ENCODE results near the gene AAK1. TPM values are rescaled to one million over a fixed set of nuclear protein-coding genes. Genes with fewer than 3 reads are reported as not detected.

Gene AAK1
- polyA plus RNA-seq, 1 of the 3 experiments (the other 2 are of a cell fraction) = 13.4 TPM

GRCh38 chr2:69554568-69554967, 89.0 kb downstream of the AAK1 start:
- Histone ChIP-seq H3K4me3 (ENCODE audit: low read depth in 2 of 2, low read length in 1 of 2) (no peak overlapping the region), H3K9me3 (no peaks in the 10 kb centered on the region), H3K27me3 (ENCODE audit: insufficient read depth) (no peaks in the 10 kb centered on the region), H3F3A (replicated peaks; ENCODE audit: insufficient read depth) (peaks cover 18% of the 10 kb centered on the region), H4K20me1 (ENCODE audit: insufficient read depth) (peaks cover 20% of the 10 kb centered on the region), H3K4me1 (ENCODE audit: control insufficient read depth in 1 of 2, insufficient read depth in 2 of 2, low read depth in 1 of 2, low read length in 1 of 2) (peaks cover 5 to 7% of the 10 kb centered on the region in 2 experiments; a peak in 2 of 4 replicates), H2AFZ (ENCODE audit: low read depth) (no peak overlapping the region), H3K9ac (no peak overlapping the region), H3K4me2 (no peak overlapping the region), H3K27ac (ENCODE audit: low read depth in 2 of 2, low read length in 1 of 2) (no peak overlapping the region), H3K36me3 (replicated peaks in 1 of 2; ENCODE audit: control insufficient read depth in 1 of 2, insufficient read depth in 2 of 2, low read length in 1 of 2) (peaks cover 5 to 33% of the 10 kb centered on the region in 2 experiments), H3K9me2 (no peaks in the 10 kb centered on the region), H3K79me2 (ENCODE audit: insufficient read depth) (peaks cover 80% of the 10 kb centered on the region)
- CTCF ChIA-PET = interaction anchor here (1.1 kb wide), 1 partner anchor 170 kb away, joined by 3 read pairs; no protein-coding TSS in a partner anchor
- POLR2A ChIA-PET = no interaction called here
- 97% methylated on average over 4 of the region's 4 CpGs for WGBS (ENCODE audit: low lambda C conversion rate)
- TF ChIP-seq RAD21 (IDR thresholded peaks at IDR 0.05; ENCODE audit: low read length) = no peak
- TF ChIP-seq, protein P1, sequence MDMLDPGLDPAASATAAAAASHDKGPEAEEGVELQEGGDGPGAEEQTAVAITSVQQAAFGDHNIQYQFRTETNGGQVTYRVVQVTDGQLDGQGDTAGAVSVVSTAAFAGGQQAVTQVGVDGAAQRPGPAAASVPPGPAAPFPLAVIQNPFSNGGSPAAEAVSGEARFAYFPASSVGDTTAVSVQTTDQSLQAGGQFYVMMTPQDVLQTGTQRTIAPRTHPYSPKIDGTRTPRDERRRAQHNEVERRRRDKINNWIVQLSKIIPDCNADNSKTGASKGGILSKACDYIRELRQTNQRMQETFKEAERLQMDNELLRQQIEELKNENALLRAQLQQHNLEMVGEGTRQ (IDR thresholded peaks at IDR 0.05; ENCODE audit: borderline replicate concordance, low read depth, low read length) = no peak
- no peak for TF ChIP-seq ZBTB33 (IDR thresholded peaks at IDR 0.05; ENCODE audit: borderline replicate concordance, low read depth)
- no peak for TF ChIP-seq MXI1 (IDR thresholded peaks at IDR 0.05; ENCODE audit: low read depth, low read length)
- no peak for TF ChIP-seq TCF12 (IDR thresholded peaks at IDR 0.05)
- TF ChIP-seq MAX (IDR thresholded peaks at IDR 0.05; ENCODE audit: low read depth) = no peak
- TF ChIP-seq TEAD4 (IDR thresholded peaks at IDR 0.05; ENCODE audit: borderline replicate concordance, insufficient read depth) = no peak
- TF ChIP-seq, protein P2, sequence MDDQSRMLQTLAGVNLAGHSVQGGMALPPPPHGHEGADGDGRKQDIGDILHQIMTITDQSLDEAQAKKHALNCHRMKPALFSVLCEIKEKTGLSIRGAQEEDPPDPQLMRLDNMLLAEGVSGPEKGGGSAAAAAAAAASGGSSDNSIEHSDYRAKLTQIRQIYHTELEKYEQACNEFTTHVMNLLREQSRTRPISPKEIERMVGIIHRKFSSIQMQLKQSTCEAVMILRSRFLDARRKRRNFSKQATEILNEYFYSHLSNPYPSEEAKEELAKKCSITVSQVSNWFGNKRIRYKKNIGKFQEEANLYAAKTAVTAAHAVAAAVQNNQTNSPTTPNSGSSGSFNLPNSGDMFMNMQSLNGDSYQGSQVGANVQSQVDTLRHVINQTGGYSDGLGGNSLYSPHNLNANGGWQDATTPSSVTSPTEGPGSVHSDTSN (IDR thresholded peaks at IDR 0.05) = no peak
- no peak for TF ChIP-seq GABPA (IDR thresholded peaks at IDR 0.05; ENCODE audit: low read depth)
- no peak for TF ChIP-seq MEF2A (IDR thresholded peaks at IDR 0.05; ENCODE audit: borderline replicate concordance, low read depth)
- no peak for TF ChIP-seq EZH2phosphoT487 (IDR thresholded peaks at IDR 0.05; ENCODE audit: borderline replicate concordance, low read depth)
- no peak for TF ChIP-seq EP300 (IDR thresholded peaks at IDR 0.05; ENCODE audit: borderline replicate concordance in 1 of 2, low read depth in 1 of 2, low read length in 1 of 2)
- no peak for TF ChIP-seq SMC3 (IDR thresholded peaks at IDR 0.05; ENCODE audit: low read depth, low read length)
- no peak for TF ChIP-seq ELF1 (IDR thresholded peaks at IDR 0.05)
- TF ChIP-seq FOSL2 (IDR thresholded peaks at IDR 0.05; ENCODE audit: borderline replicate concordance, low read depth) = no peak
- no peak for TF ChIP-seq FOXM1 (IDR thresholded peaks at IDR 0.05; ENCODE audit: low read depth)
- no peak for TF ChIP-seq YY1 (IDR thresholded peaks at IDR 0.05; ENCODE audit: low read depth)
- no peak for DNase-seq
